Urinary bladder (tissue), 4 donors: ENCODE results near the gene UBE2L5. TPM values are rescaled to one million over a fixed set of nuclear protein-coding genes. Genes with fewer than 3 reads are reported as not detected.

Experiments used
- DNase-seq: peaks from one replicate; pipeline ENCODE4 v3.0.0-alpha.2; 2015; ENCODE audit errors: extremely low spot score
- H3K27ac ChIP-seq: one replicate; pipeline ENCODE4 v1.5.1; 2013; ENCODE audit warnings: low read depth, mild to moderate bottlenecking, moderate library complexity
- H3K36me3 ChIP-seq: one replicate; pipeline ENCODE4 v1.6.1; 2013; ENCODE audit warnings: mild to moderate bottlenecking, moderate library complexity; ENCODE audit not compliant: insufficient read depth
- H3K4me1 ChIP-seq: one replicate; pipeline ENCODE4 v1.6.1; 2013; ENCODE audit warnings: mild to moderate bottlenecking, moderate library complexity; ENCODE audit not compliant: insufficient read depth
- H3K4me3 ChIP-seq: one replicate; pipeline ENCODE4 v1.5.1; 2013; ENCODE audit warnings: low read depth, low read length
- WGBS: extraction: QIAGEN DNeasy Blood & Tissue Kit; methylation state at CpG from one replicate; pipeline ENCODE4 v1.1.7; 2013; 5-methylcytosine and 5-hydroxymethylcytosine counted together
- polyA plus RNA-seq: library from polyadenylated mRNA; stranded (reverse); fragments of 200-250 nt; gene quantifications from one replicate; pipeline ENCODE4 v1.2.3, GENCODE V29; 2013
- total RNA-seq: library from RNA; depleted of rRNA; stranded (reverse); fragments of >200 nt; gene quantifications from one replicate; pipeline ENCODE4 v1.2.3, GENCODE V29; 2014
- donor health status: healthy with polysubstance abuse.
- donor health status: healthy.

Gene UBE2L5
- total RNA-seq (0.21 TPM), polyA plus RNA-seq (0.20 TPM)

GRCh38 chr13:30422054-30422839 lies at the start of gene UBE2L5:
Gene UBE2L5 (plus strand): TSS chr13:30422493. CDS start chr13:30427991, 5,498 bp downstream.
- Histone ChIP-seq H3K27ac (peak within 1 kb of the TSS; percentile 77), H3K36me3 (no peaks in the 10 kb centered on the region), H3K4me1 (no peaks in the 10 kb centered on the region), H3K4me3 (peak within 1 kb of the TSS; percentile 65)
- DNase-seq: no peak
- 2% methylated on average over 57 of the region's 57 CpGs for WGBS

- DNase-seq: no peak
- Histone ChIP-seq H3K27ac (no peak overlapping the region), H3K4me1 (no peaks in the 10 kb centered on the region), H3K36me3 (no peaks in the 10 kb centered on the region), H3K4me3 (no peak overlapping the region)
- 76% methylated on average over 9 of the region's 9 CpGs for WGBS
These were observed 48.6 kb upstream of the UBE2L5 start for GRCh38 chr13:30373727-30374126.

DNA sequence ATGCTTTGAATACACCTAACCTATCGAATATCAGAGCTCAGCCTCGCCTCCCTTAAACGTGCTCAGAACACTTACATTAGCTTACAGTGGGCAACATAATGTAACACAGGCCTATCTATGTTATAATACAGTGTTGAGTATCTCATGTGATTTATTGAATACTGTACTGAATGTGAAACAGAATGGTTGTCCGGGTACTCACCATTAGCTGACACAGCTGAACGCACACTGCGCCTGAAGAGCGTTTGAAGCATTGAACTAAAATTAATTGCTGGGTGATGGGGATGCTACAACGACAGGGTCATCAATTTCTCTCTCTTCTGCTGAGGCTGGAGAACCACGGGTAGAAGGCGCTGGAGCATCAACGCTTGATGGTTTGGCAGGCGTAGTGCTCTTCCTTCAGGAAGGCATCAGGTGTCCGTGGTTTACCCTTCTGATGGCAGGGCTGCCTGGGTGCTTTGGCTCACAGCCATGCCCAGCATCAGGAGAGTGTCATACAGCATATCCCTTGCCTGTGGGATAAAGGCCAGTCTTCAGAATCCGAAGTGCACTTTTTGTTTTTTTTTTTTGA lies 46.9 kb upstream of the UBE2L5 start:
- Histone ChIP-seq H3K27ac (no peak overlapping the region), H3K4me3 (no peak overlapping the region), H3K4me1 (no peaks in the 10 kb centered on the region), H3K36me3 (no peaks in the 10 kb centered on the region)
- 88% methylated on average over 14 of the region's 14 CpGs for WGBS
- DNase-seq: no peak

DNA sequence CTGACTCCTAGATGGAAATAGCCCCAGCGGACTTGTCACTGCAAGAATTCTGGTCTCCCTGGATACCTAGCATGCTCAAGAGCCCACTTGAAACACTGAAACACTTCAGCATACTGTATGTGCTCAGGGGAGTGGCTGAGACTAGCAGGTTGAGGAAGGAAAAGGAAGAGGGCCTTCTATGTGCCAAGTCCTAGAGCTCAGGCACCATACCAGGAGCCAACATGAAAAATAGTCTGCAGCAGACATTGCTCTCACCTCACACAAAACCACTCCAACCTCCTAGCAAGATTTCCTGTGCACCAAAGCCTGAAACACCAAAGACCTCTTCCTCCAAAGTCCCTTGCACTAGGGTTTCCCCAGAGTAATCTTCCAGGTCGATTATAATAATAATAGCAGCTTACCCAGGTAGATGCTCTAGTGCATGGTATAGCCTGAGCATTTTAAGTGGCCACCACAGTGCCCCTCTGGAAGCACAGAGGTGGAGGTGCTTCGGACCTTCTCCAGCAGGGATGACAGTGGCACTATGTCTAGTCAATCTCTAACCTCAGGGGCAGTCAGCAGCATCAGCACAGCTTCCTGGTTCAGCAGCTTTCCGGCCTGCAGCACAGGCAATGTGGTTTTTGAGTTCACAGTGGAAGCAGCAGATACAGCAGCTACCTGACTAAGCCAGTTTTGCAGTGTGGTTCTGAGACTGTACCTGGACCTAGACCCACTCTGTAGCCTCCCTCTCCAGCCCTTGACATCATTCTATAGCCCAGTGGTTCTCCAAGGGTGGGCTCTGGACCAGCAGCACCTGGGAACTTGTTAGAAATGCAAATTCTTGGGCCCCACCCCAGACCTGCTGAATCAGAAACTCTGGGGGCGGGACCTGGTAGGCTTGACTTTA lies 45.6 kb upstream of the UBE2L5 start:
- 77% methylated on average over 5 of the region's 5 CpGs for WGBS
- Histone ChIP-seq H3K36me3 (no peaks in the 10 kb centered on the region), H3K27ac (no peak overlapping the region), H3K4me3 (no peak overlapping the region), H3K4me1 (no peaks in the 10 kb centered on the region)
- DNase-seq: no peak

- Histone ChIP-seq H3K36me3 (no peaks in the 10 kb centered on the region), H3K27ac (no peak overlapping the region)
- 78% methylated on average over 2 of the region's 2 CpGs for WGBS
These were observed 45.0 kb upstream of the UBE2L5 start for GRCh38 chr13:30377312-30377685.

GRCh38 chr13:30378191-30378590 lies 44.1 kb upstream of the UBE2L5 start:
- no peak for DNase-seq
- Histone ChIP-seq H3K27ac (no peak overlapping the region), H3K4me1 (no peaks in the 10 kb centered on the region), H3K4me3 (no peak overlapping the region), H3K36me3 (no peaks in the 10 kb centered on the region)
- 98% methylated on average over 2 of the region's 2 CpGs for WGBS

More at GRCh38 chr13:30377312-30377685, 45.0 kb upstream of the UBE2L5 start:
- no peak for DNase-seq
- Histone ChIP-seq H3K4me1 (no peaks in the 10 kb centered on the region), H3K4me3 (no peak overlapping the region)

- 96% methylated on average over 2 of the region's 2 CpGs for WGBS
- no peaks in the 10 kb centered on the region for H3K4me1 ChIP-seq
- no peaks in the 10 kb centered on the region for H3K36me3 ChIP-seq
- H3K4me3 ChIP-seq: no peak overlapping the region
- no peak overlapping the region for H3K27ac ChIP-seq
- DNase-seq: no peak
These were observed 41.2 kb upstream of the UBE2L5 start for GRCh38 chr13:30381049-30381448.

DNA sequence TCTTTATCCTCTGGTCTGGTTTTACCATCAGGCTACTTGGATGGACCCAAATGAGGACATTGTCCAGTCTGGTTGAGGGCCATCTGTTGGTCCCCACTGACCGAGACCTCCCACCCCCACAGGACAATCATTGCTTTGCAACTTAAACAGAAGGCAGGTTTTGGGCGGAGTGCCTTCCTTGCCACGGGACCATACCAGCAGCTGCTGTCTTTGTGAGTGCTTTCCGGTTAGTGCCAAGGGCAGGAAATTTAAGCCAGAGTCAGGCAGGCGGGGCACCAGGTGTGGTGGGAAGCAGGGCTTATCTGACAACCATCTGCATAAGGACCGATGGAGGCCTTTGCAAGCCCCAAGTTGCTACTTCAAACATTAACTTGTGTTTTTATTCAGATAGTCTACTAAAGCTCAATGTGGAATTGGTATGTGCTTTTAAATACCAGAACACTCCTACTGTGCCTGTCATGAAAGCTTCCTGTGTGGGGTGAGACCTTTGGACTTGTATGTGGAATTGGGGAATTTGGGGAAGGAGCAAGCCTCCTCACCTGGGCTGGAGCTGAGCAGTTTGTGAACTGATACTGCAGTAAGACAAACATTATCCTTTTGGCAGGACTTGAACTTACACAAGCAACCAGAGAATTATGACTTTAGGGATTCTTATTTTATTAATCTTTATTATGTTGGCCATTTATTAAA lies 39.3 kb upstream of the UBE2L5 start:
- Histone ChIP-seq H3K27ac (no peak overlapping the region), H3K36me3 (no peaks in the 10 kb centered on the region), H3K4me3 (no peak overlapping the region), H3K4me1 (no peaks in the 10 kb centered on the region)
- 77% methylated on average over 6 of the region's 6 CpGs for WGBS
- no peak for DNase-seq

DNA sequence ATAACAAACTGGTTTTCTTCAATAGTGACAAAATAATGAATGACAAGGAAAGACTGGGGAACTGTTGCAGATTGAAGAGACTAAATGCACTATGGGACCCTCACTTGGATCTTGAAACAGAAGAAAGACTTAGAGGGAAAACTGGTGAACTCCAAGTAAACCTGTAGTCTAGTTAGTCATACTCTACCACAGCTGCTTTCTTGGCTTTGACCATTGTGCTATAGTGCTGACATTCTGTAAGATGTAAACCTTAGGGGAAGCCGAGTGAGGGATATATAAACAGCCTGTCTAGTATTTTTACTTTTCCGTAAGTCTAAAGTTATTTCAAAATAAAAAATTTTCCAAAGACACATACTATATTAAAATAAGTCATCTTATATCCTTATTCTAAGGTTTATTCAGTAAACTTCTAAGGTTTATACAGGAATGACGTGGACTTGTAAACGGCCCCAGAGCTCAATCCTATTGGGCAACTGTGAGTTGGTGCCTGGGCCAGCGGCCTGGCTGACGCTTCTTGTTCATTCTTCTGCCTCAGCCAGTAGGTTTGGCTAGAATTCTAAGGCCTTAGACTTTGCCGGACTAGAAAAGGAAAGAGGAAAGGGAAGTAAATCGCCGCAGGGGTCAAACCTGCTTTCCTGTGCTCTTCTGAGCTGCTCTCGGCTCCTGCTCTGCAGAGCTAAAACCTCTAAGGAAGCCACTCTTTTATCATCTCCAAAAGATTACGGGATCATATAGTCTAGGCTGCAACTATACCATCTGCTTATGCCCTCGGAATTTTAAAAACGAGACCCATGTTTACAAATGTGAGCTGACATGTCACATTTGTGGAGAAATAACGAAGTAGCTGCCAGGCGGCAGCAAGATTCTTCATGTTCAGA lies 33.6 kb upstream of the UBE2L5 start:
- Histone ChIP-seq H3K4me3 (peak overlapping the region; percentile 8), H3K36me3 (no peaks in the 10 kb centered on the region), H3K27ac (no peak overlapping the region), H3K4me1 (no peaks in the 10 kb centered on the region)
- WGBS: 16% methylated on average over 15 of the region's 15 CpGs
- no peak for DNase-seq

DNA sequence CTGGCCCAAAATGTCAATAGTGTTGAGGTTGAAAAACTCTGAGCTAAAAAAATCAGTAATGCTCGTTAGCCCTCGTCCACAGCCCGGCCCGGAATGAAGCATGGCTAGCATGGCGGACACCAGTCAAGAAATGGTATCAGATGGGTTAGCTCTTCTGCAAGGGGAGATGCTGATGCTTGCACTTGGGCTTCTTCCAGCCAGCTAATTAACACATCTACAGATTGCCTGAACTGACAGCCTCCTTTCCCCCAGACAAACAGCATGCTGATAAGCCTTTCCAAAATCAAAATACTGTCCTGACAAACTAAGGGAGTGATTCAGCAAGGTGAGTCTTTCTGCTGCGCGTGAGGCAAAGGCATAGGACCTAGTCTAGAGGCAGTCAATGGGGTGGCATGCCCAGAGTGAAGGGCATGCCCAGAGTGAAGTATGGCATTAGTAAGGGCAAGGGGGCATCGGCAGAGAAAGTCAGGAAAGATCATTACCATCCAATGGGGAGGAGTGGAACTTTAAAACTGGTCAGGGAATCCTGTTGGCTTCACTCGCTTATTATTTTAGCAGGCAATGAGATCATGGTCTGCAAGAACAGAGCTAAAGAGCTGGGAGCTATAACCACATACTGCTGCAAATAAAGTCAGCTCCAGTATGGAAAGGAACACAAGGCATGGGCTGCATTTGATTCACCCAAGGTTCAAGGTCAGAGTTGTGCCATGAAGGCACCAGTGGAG lies 30.2 kb upstream of the UBE2L5 start:
- 90% methylated on average over 9 of the region's 9 CpGs for WGBS
- H3K4me1 ChIP-seq: no peaks in the 10 kb centered on the region
- H3K36me3 ChIP-seq: no peaks in the 10 kb centered on the region
- no peak for DNase-seq
- no peak overlapping the region for H3K27ac ChIP-seq
- no peak overlapping the region for H3K4me3 ChIP-seq

- H3K36me3 ChIP-seq: no peaks in the 10 kb centered on the region
- WGBS: 71% methylated on average over 5 of the region's 5 CpGs
- H3K4me3 ChIP-seq: no peak overlapping the region
- no peaks in the 10 kb centered on the region for H3K4me1 ChIP-seq
- H3K27ac ChIP-seq: no peak overlapping the region
- DNase-seq: no peak
These were observed 29.6 kb upstream of the UBE2L5 start for GRCh38 chr13:30392681-30393045.

- Histone ChIP-seq H3K27ac (peak overlapping the region; percentile 90), H3K36me3 (no peaks in the 10 kb centered on the region), H3K4me1 (no peaks in the 10 kb centered on the region), H3K4me3 (peak overlapping the region; percentile 40)
- DNase-seq: no peak
- WGBS: 1% methylated on average over 7 of the region's 7 CpGs
These were observed 27.5 kb upstream of the UBE2L5 start for GRCh38 chr13:30394751-30395191.
